IMR-90 (cell line): ENCODE measurements around the gene SMARCC2. TPM values are rescaled to one million over a fixed set of nuclear protein-coding genes. Genes with fewer than 3 reads are reported as not detected.

Source experiments
- ATAC-seq: fragments of 200-7000 bp; cut with Tn5 transposase; 2 replicates; pipeline ENCODE4 v1.9.1; 2020; ENCODE audit warnings: low read depth, mild to moderate bottlenecking, moderate library complexity
- BruUV-seq: library from RNA; stranded (reverse); fragments of 400-500 nt; replicated peaks from 2 replicates; lab custom pipeline; 2021; lab: Mats Ljungman, UMichigan
- CTCF ChIA-PET: fragments of 300-600 bp; formaldehyde crosslinking; extraction: SDS; loops from one replicate; lab custom pipeline; 2021; ENCODE audit warnings: antibody characterized with exemption; lab: Yijun Ruan, JAX
- POLR2A ChIA-PET: fragments of 300-600 bp; sonication (Branson Sonifier 250); formaldehyde crosslinking; loops from one replicate; lab custom pipeline; 2022; ENCODE audit warnings: antibody characterized with exemption; ENCODE audit not compliant: unreplicated experiment; lab: Charles Lee
- DNase-seq: peaks from one replicate; pipeline ENCODE4 v3.0.0; 2013
- H2AFZ ChIP-seq: replicated peaks from 2 replicates; pipeline ENCODE3; 2013; ENCODE audit warnings: low read length, mild to moderate bottlenecking; ENCODE audit not compliant: poor library complexity
- H2AK5ac ChIP-seq: 2 replicates; pipeline ENCODE4 v1.6.1; 2013; ENCODE audit warnings: low read depth, low read length, inconsistent platforms
- H2AK9ac ChIP-seq: replicated peaks from 2 replicates; pipeline ENCODE3; 2013; ENCODE audit warnings: mild to moderate bottlenecking, low read depth, low read length, moderate library complexity; ENCODE audit not compliant: poor library complexity
- H2BK120ac ChIP-seq: 2 replicates; pipeline ENCODE4 v1.6.1; 2013; ENCODE audit warnings: low read depth, low read length, inconsistent platforms
- H2BK15ac ChIP-seq: 3 replicates; pipeline ENCODE4 v1.6.1; 2013; ENCODE audit warnings: low read depth, low read length, inconsistent platforms
- H2BK20ac ChIP-seq: 2 replicates; pipeline ENCODE4 v1.6.1; 2013; ENCODE audit warnings: low read depth, mild to moderate bottlenecking, inconsistent platforms, low read length, moderate library complexity
- H2BK5ac ChIP-seq: 2 replicates; pipeline ENCODE4 v1.6.1; 2013; ENCODE audit warnings: mild to moderate bottlenecking, low read depth, low read length, inconsistent platforms; ENCODE audit not compliant: poor library complexity, severe bottlenecking
- H3K14ac ChIP-seq: replicated peaks from 2 replicates; pipeline ENCODE4 v1.6.1; 2013; ENCODE audit warnings: low read depth, low read length, inconsistent platforms
- H3K18ac ChIP-seq: 2 replicates; pipeline ENCODE4 v1.6.1; 2013; ENCODE audit warnings: low read depth, low read length, control low read depth
- H3K23ac ChIP-seq: 2 replicates; pipeline ENCODE4 v1.6.1; 2013; ENCODE audit warnings: low read depth, low read length, inconsistent platforms
- H3K27ac ChIP-seq: 2 replicates; pipeline ENCODE4 v1.5.1; 2013; ENCODE audit warnings: mild to moderate bottlenecking, control low read depth, low read length; ENCODE audit not compliant: insufficient read depth
- H3K27me3 ChIP-seq: 2 replicates; pipeline ENCODE4 v1.6.1; 2013; ENCODE audit warnings: low read length; ENCODE audit not compliant: control insufficient read depth, insufficient read depth
- H3K36me3 ChIP-seq: 2 replicates; pipeline ENCODE4 v1.6.1; 2013; ENCODE audit warnings: low read length, mixed read lengths; ENCODE audit not compliant: control insufficient read depth, insufficient read depth
- H3K4ac ChIP-seq: 2 replicates; pipeline ENCODE4 v1.6.1; 2013; ENCODE audit warnings: low read depth, low read length, inconsistent platforms
- H3K4me1 ChIP-seq: 2 replicates; pipeline ENCODE4 v1.6.1; 2013; ENCODE audit warnings: low read length, mixed read lengths; ENCODE audit not compliant: control insufficient read depth, insufficient read depth
- H3K4me2 ChIP-seq: 2 replicates; pipeline ENCODE4 v1.6.1; 2013; ENCODE audit warnings: low read depth, mild to moderate bottlenecking, control low read depth, low read length, moderate library complexity
- H3K4me3 ChIP-seq: 2 replicates; pipeline ENCODE4 v1.5.1; 2013; ENCODE audit warnings: low read depth, mild to moderate bottlenecking, control low read depth, low read length, moderate library complexity; ENCODE audit not compliant: insufficient read depth
- H3K56ac ChIP-seq: 2 replicates; pipeline ENCODE4 v1.6.1; 2013; ENCODE audit warnings: low read length, inconsistent platforms; ENCODE audit not compliant: insufficient read depth; ENCODE audit errors: extremely low read depth
- H3K79me1 ChIP-seq, 2 experiments: 2 replicates each; pipeline ENCODE4 v1.6.1; 2013; ENCODE audit warnings: low read length in 2 of 2, inconsistent platforms in 1 of 2, low read depth in 1 of 2
- H3K9ac ChIP-seq: 2 replicates; pipeline ENCODE4 v1.6.1; 2013; ENCODE audit warnings: low read depth, low read length, control low read depth
- H3K9me1 ChIP-seq: 2 replicates; pipeline ENCODE4 v1.6.1; 2013; ENCODE audit warnings: low read length, inconsistent platforms; ENCODE audit not compliant: insufficient read depth
- H3K9me3 ChIP-seq: 2 replicates; pipeline ENCODE4 v1.6.1; 2013; ENCODE audit warnings: low read length; ENCODE audit not compliant: control insufficient read depth, insufficient read depth
- H4K20me1 ChIP-seq: 2 replicates; pipeline ENCODE4 v1.6.1; 2013; ENCODE audit warnings: low read length, inconsistent platforms; ENCODE audit not compliant: insufficient read depth
- H4K5ac ChIP-seq: 2 replicates; pipeline ENCODE4 v1.6.1; 2013; ENCODE audit warnings: mild to moderate bottlenecking, low read depth, low read length, control low read depth
- H4K8ac ChIP-seq, 2 experiments: 2 replicates each; pipeline ENCODE4 v1.6.1; 2013; ENCODE audit warnings: low read depth in 2 of 2, low read length in 2 of 2, control low read depth in 1 of 2, inconsistent platforms in 1 of 2
- H4K91ac ChIP-seq: 2 replicates; pipeline ENCODE4 v1.6.1; 2013; ENCODE audit warnings: low read depth, low read length, inconsistent platforms; ENCODE audit not compliant: insufficient read depth
- BHLHE40 ChIP-seq: fragments of 150-350 bp; IDR thresholded peaks from 2 replicates; pipeline ENCODE4 v1.6.1; 2016; ENCODE audit warnings: mild to moderate bottlenecking, low read depth, low read length
- CHD1 ChIP-seq: IDR thresholded peaks from 2 replicates; pipeline ENCODE4 v1.6.1; 2012; ENCODE audit warnings: low read depth, low read length, improper control_type of control experiment
- CTCF ChIP-seq: conservative IDR thresholded peaks from 2 replicates; pipeline ENCODE4 v1.5.1; 2012; ENCODE audit warnings: mild to moderate bottlenecking, low read depth, low read length, improper control_type of control experiment
- ELK1 ChIP-seq: fragments of 150-350 bp; IDR thresholded peaks from 2 replicates; pipeline ENCODE4 v1.6.1; 2016; ENCODE audit warnings: low read depth, mild to moderate bottlenecking, low read length, moderate library complexity, borderline replicate concordance
- FOS ChIP-seq: fragments of 150-350 bp; IDR thresholded peaks from 2 replicates; pipeline ENCODE4 v1.6.1; 2016; ENCODE audit warnings: low read depth, low read length
- MAFK ChIP-seq: IDR thresholded peaks from 2 replicates; pipeline ENCODE4 v1.6.1; 2012; ENCODE audit warnings: low read depth, low read length, improper control_type of control experiment
- MAZ ChIP-seq: IDR thresholded peaks from 2 replicates; pipeline ENCODE4 v1.6.1; 2012; ENCODE audit warnings: low read depth, mild to moderate bottlenecking, low read length, improper control_type of control experiment, moderate library complexity, borderline replicate concordance
- MXI1 ChIP-seq: IDR thresholded peaks from 2 replicates; pipeline ENCODE4 v1.6.1; 2012; ENCODE audit warnings: low read depth, mild to moderate bottlenecking, low read length, moderate library complexity, borderline replicate concordance
- NFE2L2 ChIP-seq: fragments of 150-350 bp; IDR thresholded peaks from 2 replicates; pipeline ENCODE4 v1.6.1; 2016; ENCODE audit warnings: low read depth, mild to moderate bottlenecking, low read length
- POLR2A ChIP-seq: IDR thresholded peaks from 2 replicates; pipeline ENCODE4 v1.6.1; 2012; ENCODE audit warnings: mild to moderate bottlenecking, low read depth, low read length
- RCOR1 ChIP-seq: IDR thresholded peaks from 2 replicates; pipeline ENCODE4 v1.6.1; 2012; ENCODE audit warnings: mild to moderate bottlenecking, low read length, improper control_type of control experiment; ENCODE audit not compliant: insufficient replicate concordance
- RFX5 ChIP-seq: IDR thresholded peaks from 2 replicates; pipeline ENCODE4 v1.8.0; 2012; ENCODE audit warnings: low read depth, mild to moderate bottlenecking, low read length, moderate library complexity
- SMC3 ChIP-seq: fragments of 150-350 bp; IDR thresholded peaks from 2 replicates; pipeline ENCODE4 v1.6.1; 2016; ENCODE audit warnings: low read depth, mild to moderate bottlenecking, antibody characterized with exemption, low read length, moderate library complexity
- USF2 ChIP-seq: fragments of 150-350 bp; IDR thresholded peaks from 2 replicates; pipeline ENCODE4 v1.6.1; 2017; ENCODE audit warnings: mild to moderate bottlenecking, antibody characterized with exemption, low read length, low read depth
- WGBS, 2 experiments: methylation state at CpG; one replicate each; pipeline versions ENCODE4 v1.1.5 to v1.1.7; 2013; ENCODE audit warnings: missing lambda C conversion rate in 2 of 2; ENCODE audit not compliant: insufficient read length in 1 of 2; ENCODE audit errors: extremely low coverage in 2 of 2; 5-methylcytosine and 5-hydroxymethylcytosine counted together
- dilution Hi-C: fragments of 300-500 bp; cut with HindIII; formaldehyde crosslinking; loops from one replicate; pipeline ENCODE4 v1.14.3; 2018; ENCODE audit warnings: low sequenced_read_pairs; ENCODE audit not compliant: unreplicated experiment
- in situ Hi-C: fragments of 300-500 bp; cut with MboI; formaldehyde crosslinking; loops from 3 replicates; pipeline ENCODE4 v1.14.3; 2019; ENCODE audit warnings: low sequenced_read_pairs, inconsistent platforms, mixed read lengths
- intact Hi-C: fragments of 100-400 bp; cut with micrococcal nuclease; formaldehyde crosslinking; loops from 2 replicates; pipeline ENCODE4 v1.10.0; 2022
- polyA plus RNA-seq, 3 experiments: library from polyadenylated mRNA; depleted of rRNA; stranded (reverse); fragments of >200 nt; gene quantifications; 2 replicates each; pipeline ENCODE4 v1.2.3, GENCODE V29; 2012; ENCODE audit warnings: low replicate concordance in 1 of 3
- total RNA-seq: library from RNA; depleted of rRNA; stranded (reverse); fragments of >200 nt; gene quantifications from 2 replicates; pipeline ENCODE4 v1.2.3, GENCODE V29; 2012

The SMARCC2 gene
- total and polyA plus RNA-seq, 2 of the 4 experiments (the other 2 are of a cell fraction) = 42.3 to 43.8 TPM

- no peak for TF ChIP-seq CTCF
These were observed 51.3 kb downstream of the SMARCC2 start (continued) for GRCh38 chr12:56137853-56138571.

GRCh38 chr12:56134897-56135296 is 54.4 kb downstream of the SMARCC2 start:
- no peak overlapping the region for H3K9ac ChIP-seq
- CTCF ChIA-PET = no interaction called here
- H4K5ac ChIP-seq = no peak overlapping the region
- H2BK15ac ChIP-seq = no peak overlapping the region
- H3K27ac ChIP-seq = no peak overlapping the region
- no peak overlapping the region for H3K4me3 ChIP-seq
- no peaks in the 10 kb centered on the region for H3K27me3 ChIP-seq
- no peaks in the 10 kb centered on the region for H3K4me1 ChIP-seq
- H2BK20ac ChIP-seq = no peak overlapping the region
- H3K4ac ChIP-seq = no peak overlapping the region
- in situ Hi-C loops (no loop called here), intact Hi-C loops (no loop called here), dilution Hi-C loops (no loop called here)
- H3K36me3 ChIP-seq = peaks cover 71% of the 10 kb centered on the region
- H2AK9ac ChIP-seq = no peak overlapping the region
- WGBS, 2 experiments = no CpG with 5 or more reads among the region's 6 CpGs
- no peak overlapping the region for H3K56ac ChIP-seq
- no peak overlapping the region for H2AFZ ChIP-seq
- no peak overlapping the region for H4K91ac ChIP-seq
- no peaks in the 10 kb centered on the region for H3K9me3 ChIP-seq
- no peak overlapping the region for H2BK120ac ChIP-seq
- H2AK5ac ChIP-seq = no peak overlapping the region
- H3K23ac ChIP-seq = no peak overlapping the region
- DNase-seq (no peak), ATAC-seq (no peak)
- POLR2A ChIA-PET = no interaction called here
- no peaks in the 10 kb centered on the region; the same call in 1 of the 2 replicates for H3K9me1 ChIP-seq
- H3K18ac ChIP-seq = no peak overlapping the region
- no peak overlapping the region for H2BK5ac ChIP-seq
- no peaks in the 10 kb centered on the region for H4K20me1 ChIP-seq
- BruUV-seq = no TSS peak
- no peak overlapping the region for H4K8ac ChIP-seq
- H3K4me2 ChIP-seq = no peak overlapping the region
- H3K79me1 ChIP-seq = peaks cover 31 to 51% of the 10 kb centered on the region in 2 experiments
- no peak overlapping the region for H3K14ac ChIP-seq
- TF ChIP-seq MAFK = no peak
- TF ChIP-seq RCOR1 = no peak
- TF ChIP-seq USF2 = no peak
- no peak for TF ChIP-seq RFX5
- TF ChIP-seq NFE2L2 = no peak
- no peak for TF ChIP-seq SMC3
- TF ChIP-seq FOS = no peak
- no peak for TF ChIP-seq MXI1
- no peak for TF ChIP-seq ELK1
- TF ChIP-seq MAZ = no peak
- no peak for TF ChIP-seq BHLHE40
- no peak for TF ChIP-seq POLR2A
- TF ChIP-seq CHD1 = no peak
